ENCODE data around the gene BLZF1. TPM values are rescaled to one million over a fixed set of nuclear protein-coding genes. Genes with fewer than 3 reads are reported as not detected.

The BLZF1 gene
- total and polyA plus RNA-seq, 10 of the 15 experiments (the other 5 are each of a cell fraction or from before 2014, with no cell fraction given), result 5.1 to 11.9 (median 9.0) TPM

DNA sequence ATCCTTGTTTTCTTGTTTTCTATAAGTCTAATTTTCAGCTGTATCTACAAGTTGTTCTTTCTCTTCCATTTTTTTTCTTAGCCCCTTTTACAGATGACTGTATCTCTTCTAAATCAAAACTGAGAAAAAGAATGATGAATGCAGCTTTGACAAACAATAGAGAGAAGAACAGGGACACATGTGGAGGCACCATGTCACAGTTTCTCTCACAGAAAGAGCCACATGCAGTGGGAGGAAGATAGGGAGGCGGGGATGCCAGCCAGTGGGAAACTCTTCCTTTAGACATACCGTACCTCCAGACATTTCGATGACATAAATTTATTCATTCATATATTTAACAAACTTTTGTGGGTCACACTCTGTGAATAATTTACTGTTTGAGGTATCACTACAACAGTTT lies 45.9 kb upstream of the BLZF1 start:
- ATAC-seq (no peak), DNase-seq (ENCODE audit: low read depth, low spot score) (no peak), FAIRE-seq (no peak)
- ChIA-PET RAD21 (ENCODE audit: unreplicated experiment) (no interaction called here), SMC1A (ENCODE audit: uncharacterized antibody, unreplicated experiment) (interaction anchor here (0.7 kb wide), 1 partner anchor 10 kb away, joined by 3 read pairs; no protein-coding TSS in a partner anchor), POLR2A (no interaction called here), CTCF (interaction anchor here (0.9 to 1.4 kb wide), 3 partner anchors 10 to 719 kb away, joined by 3 read pairs; no protein-coding TSS in a partner anchor)
- Histone ChIP-seq H3K9me3 (replicated peaks; ENCODE audit: control insufficient read depth, insufficient read depth, low read length) (no peaks in the 10 kb centered on the region), H3K9ac (ENCODE audit: control insufficient read depth, insufficient read depth, low read length) (no peak overlapping the region), H2AFZ (ENCODE audit: control insufficient read depth, low read depth, low read length) (no peak overlapping the region), H4K20me1 (ENCODE audit: control insufficient read depth, insufficient read depth) (no peaks in the 10 kb centered on the region), H3K27me3 (replicated peaks in 1 of 2; ENCODE audit: control insufficient read depth in 2 of 2, insufficient read depth in 2 of 2, low read length in 1 of 2) (no peaks in the 10 kb centered on the region), H3K4me2 (ENCODE audit: control insufficient read depth, insufficient read depth) (no peak overlapping the region), H3K4me1 (ENCODE audit: control insufficient read depth, insufficient read depth, low read length) (no peaks in the 10 kb centered on the region), H3K27ac (ENCODE audit: control insufficient read depth, insufficient read depth) (no peak overlapping the region), H3K36me3 (ENCODE audit: control insufficient read depth in 2 of 2, insufficient read depth in 2 of 2, low read length in 1 of 2) (no peaks in the 10 kb centered on the region), H3K79me2 (ENCODE audit: control insufficient read depth, insufficient read depth, low read length) (no peaks in the 10 kb centered on the region), H3K4me3 (no peak overlapping the region)
- TF ChIP-seq STAT1 (conservative IDR thresholded peaks at IDR 0.05) (no peak), HDGF (IDR thresholded peaks at IDR 0.05) (no peak), RAD51 (IDR thresholded peaks at IDR 0.05) (no peak), HDAC6 (IDR thresholded peaks at IDR 0.05; ENCODE audit: unreplicated experiment) (no peak), CBX3 (IDR thresholded peaks at IDR 0.05; ENCODE audit: borderline replicate concordance, low read depth) (no peak), NR2C2 (IDR thresholded peaks at IDR 0.05; ENCODE audit: borderline replicate concordance, control insufficient read depth, insufficient read length, low read depth) (no peak), POLR2AphosphoS2 (IDR thresholded peaks at IDR 0.05; ENCODE audit: low read depth, low read length) (no peak), CREB1 (IDR thresholded peaks at IDR 0.05; ENCODE audit: low read depth) (no peak), SUZ12 (IDR thresholded peaks at IDR 0.05; ENCODE audit: unreplicated experiment) (no peak), TCF7 (IDR thresholded peaks at IDR 0.05; ENCODE audit: borderline replicate concordance) (no peak)
- TF ChIP-seq, protein P1, sequence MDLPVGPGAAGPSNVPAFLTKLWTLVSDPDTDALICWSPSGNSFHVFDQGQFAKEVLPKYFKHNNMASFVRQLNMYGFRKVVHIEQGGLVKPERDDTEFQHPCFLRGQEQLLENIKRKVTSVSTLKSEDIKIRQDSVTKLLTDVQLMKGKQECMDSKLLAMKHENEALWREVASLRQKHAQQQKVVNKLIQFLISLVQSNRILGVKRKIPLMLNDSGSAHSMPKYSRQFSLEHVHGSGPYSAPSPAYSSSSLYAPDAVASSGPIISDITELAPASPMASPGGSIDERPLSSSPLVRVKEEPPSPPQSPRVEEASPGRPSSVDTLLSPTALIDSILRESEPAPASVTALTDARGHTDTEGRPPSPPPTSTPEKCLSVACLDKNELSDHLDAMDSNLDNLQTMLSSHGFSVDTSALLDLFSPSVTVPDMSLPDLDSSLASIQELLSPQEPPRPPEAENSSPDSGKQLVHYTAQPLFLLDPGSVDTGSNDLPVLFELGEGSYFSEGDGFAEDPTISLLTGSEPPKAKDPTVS (IDR thresholded peaks at IDR 0.05; ENCODE audit: low read depth, low read length), result no peak
- TF ChIP-seq, protein P2, sequence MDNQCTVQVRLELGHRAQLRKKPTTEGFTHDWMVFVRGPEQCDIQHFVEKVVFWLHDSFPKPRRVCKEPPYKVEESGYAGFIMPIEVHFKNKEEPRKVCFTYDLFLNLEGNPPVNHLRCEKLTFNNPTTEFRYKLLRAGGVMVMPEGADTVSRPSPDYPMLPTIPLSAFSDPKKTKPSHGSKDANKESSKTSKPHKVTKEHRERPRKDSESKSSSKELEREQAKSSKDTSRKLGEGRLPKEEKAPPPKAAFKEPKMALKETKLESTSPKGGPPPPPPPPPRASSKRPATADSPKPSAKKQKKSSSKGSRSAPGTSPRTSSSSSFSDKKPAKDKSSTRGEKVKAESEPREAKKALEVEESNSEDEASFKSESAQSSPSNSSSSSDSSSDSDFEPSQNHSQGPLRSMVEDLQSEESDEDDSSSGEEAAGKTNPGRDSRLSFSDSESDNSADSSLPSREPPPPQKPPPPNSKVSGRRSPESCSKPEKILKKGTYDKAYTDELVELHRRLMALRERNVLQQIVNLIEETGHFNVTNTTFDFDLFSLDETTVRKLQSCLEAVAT (IDR thresholded peaks at IDR 0.05), result no peak
- BruUV-seq (replicated peaks), result no TSS peak
- WGBS (ENCODE audit: insufficient coverage, insufficient replicate concordance, low lambda C conversion rate, missing lambda C conversion rate), result 98% methylated on average over 3 of the region's 3 CpGs
- in situ Hi-C loops (cut with MboI), result no loop called here
- intact Hi-C loops (cut with micrococcal nuclease; ENCODE audit: unreplicated experiment), result no loop called here

All from GM12878 (cell line).